ENCODE measurements around the gene SMIM7. TPM values are rescaled to one million over a fixed set of nuclear protein-coding genes. Genes with fewer than 3 reads are reported as not detected.

SMIM7 gene
- total RNA-seq, 1 experiment from 2014 or later: 74.4 TPM

GRCh38 chr19:16609511-16610200 lies 50.3 kb downstream of the SMIM7 start:
- H3K36me3 Mint-ChIP-seq (ENCODE audit: insufficient read depth, unreplicated experiment): peaks cover 11% of the 10 kb centered on the region
- Histone ChIP-seq H3K27me3 (replicated peaks; ENCODE audit: control insufficient read depth, insufficient read depth, low read length) (no peaks in the 10 kb centered on the region), H3K4me1 (no peaks in the 10 kb centered on the region), H3K4me3 (ENCODE audit: low read depth, low read length) (no peak overlapping the region), H3K9me3 (no peaks in the 10 kb centered on the region), H3K36me3 (ENCODE audit: control insufficient read depth, insufficient read depth, low read length) (peaks cover 3% of the 10 kb centered on the region; the same call in 1 of the 2 replicates)
- no peaks in the 10 kb centered on the region for H3K27me3 Mint-ChIP-seq (ENCODE audit: insufficient read depth, unreplicated experiment)
- no peak for DNase-seq
- BruUV-seq (replicated peaks): no TSS peak
- H3K4me3 Mint-ChIP-seq (ENCODE audit: unreplicated experiment): no peak overlapping the region
- no peak for TF ChIP-seq CTCF (IDR thresholded peaks at IDR 0.05; ENCODE audit: insufficient read depth in 1 of 2, low read depth in 1 of 2, low read length in 1 of 2, severe bottlenecking in 1 of 2, unreplicated experiment in 1 of 2)
- H3K9me3 Mint-ChIP-seq (ENCODE audit: unreplicated experiment): no peaks in the 10 kb centered on the region
- peaks cover under 1% of the 10 kb centered on the region for H3K4me1 Mint-ChIP-seq (ENCODE audit: low read depth, unreplicated experiment)
- no peak overlapping the region for H3K27ac Mint-ChIP-seq (ENCODE audit: unreplicated experiment)
- intact Hi-C loops (cut with micrococcal nuclease; ENCODE audit: unreplicated experiment): no loop called here
- ChIA-PET CTCF (no interaction called here), POLR2A (no interaction called here)

- H3K27ac Mint-ChIP-seq (ENCODE audit: unreplicated experiment): no peak overlapping the region
- H3K9me3 Mint-ChIP-seq (ENCODE audit: unreplicated experiment): no peaks in the 10 kb centered on the region
Observed at GRCh38 chr19:16608290-16608739, 51.6 kb downstream of the SMIM7 start.

GRCh38 chr19:16607819-16608218 lies 52.1 kb downstream of the SMIM7 start:
- H3K27me3 Mint-ChIP-seq (ENCODE audit: insufficient read depth, unreplicated experiment): no peaks in the 10 kb centered on the region
- H3K9me3 Mint-ChIP-seq (ENCODE audit: unreplicated experiment): no peaks in the 10 kb centered on the region
- Histone ChIP-seq H3K27me3 (replicated peaks; ENCODE audit: control insufficient read depth, insufficient read depth, low read length) (no peaks in the 10 kb centered on the region), H3K4me1 (no peaks in the 10 kb centered on the region), H3K9me3 (no peaks in the 10 kb centered on the region), H3K4me3 (ENCODE audit: low read depth, low read length) (no peak overlapping the region), H3K36me3 (ENCODE audit: control insufficient read depth, insufficient read depth, low read length) (peaks cover 3% of the 10 kb centered on the region; the same call in 1 of the 2 replicates)
- POLR2A ChIA-PET: no interaction called here
- no peak overlapping the region for H3K27ac Mint-ChIP-seq (ENCODE audit: unreplicated experiment)
- no peak overlapping the region for H3K4me3 Mint-ChIP-seq (ENCODE audit: unreplicated experiment)
- no peak for TF ChIP-seq CTCF (IDR thresholded peaks at IDR 0.05; ENCODE audit: insufficient read depth in 1 of 2, low read depth in 1 of 2, low read length in 1 of 2, severe bottlenecking in 1 of 2, unreplicated experiment in 1 of 2)
- H3K4me1 Mint-ChIP-seq (ENCODE audit: low read depth, unreplicated experiment): no peaks in the 10 kb centered on the region
- no peak for DNase-seq
- BruUV-seq (replicated peaks): no TSS peak
- CTCF ChIA-PET: no interaction called here
- intact Hi-C loops (cut with micrococcal nuclease; ENCODE audit: unreplicated experiment): no loop called here
- H3K36me3 Mint-ChIP-seq (ENCODE audit: insufficient read depth, unreplicated experiment): peaks cover 11% of the 10 kb centered on the region

More at GRCh38 chr19:16608290-16608739, 51.6 kb downstream of the SMIM7 start:
- H3K36me3 ChIP-seq (ENCODE audit: control insufficient read depth, insufficient read depth, low read length): peaks cover 3% of the 10 kb centered on the region; the same call in 1 of the 2 replicates
- no peaks in the 10 kb centered on the region for H3K9me3 ChIP-seq
- Mint-ChIP-seq H3K4me3 (ENCODE audit: unreplicated experiment) (no peak overlapping the region), H3K4me1 (ENCODE audit: low read depth, unreplicated experiment) (no peaks in the 10 kb centered on the region), H3K36me3 (ENCODE audit: insufficient read depth, unreplicated experiment) (peaks cover 11% of the 10 kb centered on the region), H3K27me3 (ENCODE audit: insufficient read depth, unreplicated experiment) (no peaks in the 10 kb centered on the region)
- CTCF ChIA-PET: no interaction called here
- H3K4me1 ChIP-seq: no peaks in the 10 kb centered on the region
- DNase-seq: no peak
- POLR2A ChIA-PET: no interaction called here
- intact Hi-C loops (cut with micrococcal nuclease; ENCODE audit: unreplicated experiment): no loop called here
- no TSS peak for BruUV-seq (replicated peaks)
- no peaks in the 10 kb centered on the region for H3K27me3 ChIP-seq (replicated peaks; ENCODE audit: control insufficient read depth, insufficient read depth, low read length)
- no peak for TF ChIP-seq CTCF (IDR thresholded peaks at IDR 0.05; ENCODE audit: insufficient read depth in 1 of 2, low read depth in 1 of 2, low read length in 1 of 2, severe bottlenecking in 1 of 2, unreplicated experiment in 1 of 2)
- H3K4me3 ChIP-seq (ENCODE audit: low read depth, low read length): no peak overlapping the region
